Duodenal mucosa (tissue), 2 donors: Measurements from ENCODE around the gene CREBRF.
"Not testable (repeated sequence)": the region's sequence is repeated elsewhere in the genome, so short reads cannot be mapped to it uniquely, and the experiment has no call there.

Experiments used
- H3K27ac ChIP-seq: one replicate; pipeline ENCODE4 v1.7.0; 2013; ENCODE audit warnings: low read depth, low read length
- H3K27me3 ChIP-seq, 2 donors: one replicate each; pipeline ENCODE4 v1.7.0; 2013; ENCODE audit warnings: low read length in 2 of 2, control low read depth in 1 of 2; ENCODE audit not compliant: insufficient read depth in 2 of 2, control insufficient read depth in 1 of 2
- H3K36me3 ChIP-seq, 2 donors: one replicate each; pipeline ENCODE4 v1.7.0; 2013; ENCODE audit warnings: low read length in 2 of 2, control low read depth in 1 of 2; ENCODE audit not compliant: insufficient read depth in 2 of 2, control insufficient read depth in 1 of 2
- H3K4me1 ChIP-seq, 2 donors: one replicate each; pipeline ENCODE4 v1.7.0; 2013; ENCODE audit warnings: low read length in 2 of 2, control low read depth in 1 of 2; ENCODE audit not compliant: insufficient read depth in 2 of 2, control insufficient read depth in 1 of 2
- H3K4me3 ChIP-seq, 2 donors: one replicate each; pipeline ENCODE4 v1.7.0; 2013; ENCODE audit warnings: low read length in 2 of 2, low read depth in 1 of 2
- H3K9ac ChIP-seq, 2 donors: one replicate each; pipeline ENCODE4 v1.7.0; 2013; ENCODE audit warnings: low read length in 2 of 2, low read depth in 1 of 2
- H3K9me3 ChIP-seq, 2 donors: one replicate each; pipeline ENCODE4 v1.7.0; 2013; ENCODE audit warnings: low read length in 2 of 2, control low read depth in 1 of 2; ENCODE audit not compliant: control insufficient read depth in 1 of 2

CREBRF gene

DNA sequence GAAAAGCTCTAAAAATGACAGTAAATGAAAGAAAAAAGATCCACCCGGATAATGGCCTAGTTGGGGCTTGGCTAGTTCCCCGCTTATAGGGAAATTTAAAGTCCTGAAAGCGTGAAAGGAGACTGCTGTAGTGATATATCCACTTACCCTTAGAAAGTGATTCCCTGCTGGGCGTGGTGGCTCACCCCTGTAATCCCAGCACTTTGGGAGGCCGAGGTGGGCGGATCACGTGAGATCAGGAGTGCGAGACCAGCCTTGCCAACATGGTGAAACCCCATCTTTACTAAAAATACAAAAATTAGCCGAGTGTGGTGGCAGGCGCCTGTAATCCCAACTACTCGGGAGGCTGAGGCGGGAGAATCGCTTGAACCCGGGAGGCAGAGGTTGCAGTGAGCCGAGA, 39.1 kb upstream of the CREBRF start:
- not testable (repeated sequence) for H3K4me1 ChIP-seq, H3K27me3 ChIP-seq, H3K9ac ChIP-seq, H3K9me3 ChIP-seq, H3K4me3 ChIP-seq
- Histone ChIP-seq H3K36me3 (peaks cover 11 to 15% of the 10 kb centered on the region in 2 donors), H3K27ac (peak overlapping the region; percentile 8)

DNA sequence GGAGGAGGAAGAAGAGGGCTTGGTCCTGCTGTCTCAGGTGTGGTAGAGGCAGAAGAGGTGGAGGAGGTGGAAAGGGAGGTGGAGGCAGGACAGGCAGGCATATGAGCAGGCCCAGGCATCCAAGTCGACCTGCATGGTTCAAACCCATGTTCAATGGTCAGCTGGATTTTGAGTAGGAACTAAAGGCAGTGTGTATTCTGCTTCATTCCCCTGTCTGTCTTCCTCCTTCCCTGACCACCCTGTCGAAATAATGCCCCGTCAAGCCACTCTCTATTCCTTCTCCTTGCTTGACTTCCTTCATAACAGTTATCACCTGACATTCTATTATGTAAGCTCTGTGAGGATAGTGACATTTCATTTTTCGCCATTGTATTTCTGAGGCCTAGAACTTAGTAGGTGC, 37.8 kb upstream of the CREBRF start:
- Histone ChIP-seq H3K9ac (no peak overlapping the region), H3K36me3 (peaks cover 11 to 26% of the 10 kb centered on the region in 2 donors), H3K9me3 (no peaks in the 10 kb centered on the region), H3K4me3 (no peak overlapping the region), H3K27me3 (no peaks in the 10 kb centered on the region), H3K27ac (no peak overlapping the region), H3K4me1 (no peaks in the 10 kb centered on the region)

- Histone ChIP-seq H3K4me1 (no peaks in the 10 kb centered on the region), H3K9ac (no peak overlapping the region), H3K9me3 (no peaks in the 10 kb centered on the region), H3K27me3 (no peaks in the 10 kb centered on the region), H3K4me3 (no peak overlapping the region), H3K27ac (no peak overlapping the region), H3K36me3 (peaks cover 11 to 28% of the 10 kb centered on the region in 2 donors)
Measured at GRCh38 chr5:173020154-173020581, 36.0 kb upstream of the CREBRF start.

DNA sequence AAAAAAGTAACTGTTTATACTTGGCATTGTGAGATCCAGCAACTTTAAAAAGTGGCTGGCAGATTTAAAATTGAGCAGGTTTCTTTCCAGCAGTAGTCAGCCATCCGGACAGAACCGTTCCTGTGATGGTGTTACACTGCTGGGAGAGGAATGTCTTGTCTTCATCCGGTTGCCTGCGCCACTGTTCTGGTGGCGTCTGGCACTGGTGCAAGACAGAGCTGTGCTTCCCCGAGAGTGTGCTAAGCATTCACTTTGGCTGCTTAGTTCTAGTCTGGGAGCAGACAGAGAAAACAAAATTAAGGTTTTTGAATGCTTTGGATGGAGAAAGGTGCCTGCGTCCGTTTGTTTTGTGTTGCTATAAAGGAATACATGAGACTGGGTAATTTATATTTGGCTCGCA, 35.5 kb upstream of the CREBRF start:
- H3K27ac ChIP-seq = no peak overlapping the region
- no peaks in the 10 kb centered on the region for H3K9me3 ChIP-seq
- no peaks in the 10 kb centered on the region for H3K4me1 ChIP-seq
- H3K9ac ChIP-seq = no peak overlapping the region
- no peak overlapping the region for H3K4me3 ChIP-seq
- H3K36me3 ChIP-seq = peaks cover 11 to 31% of the 10 kb centered on the region in 2 donors
- no peaks in the 10 kb centered on the region for H3K27me3 ChIP-seq

DNA sequence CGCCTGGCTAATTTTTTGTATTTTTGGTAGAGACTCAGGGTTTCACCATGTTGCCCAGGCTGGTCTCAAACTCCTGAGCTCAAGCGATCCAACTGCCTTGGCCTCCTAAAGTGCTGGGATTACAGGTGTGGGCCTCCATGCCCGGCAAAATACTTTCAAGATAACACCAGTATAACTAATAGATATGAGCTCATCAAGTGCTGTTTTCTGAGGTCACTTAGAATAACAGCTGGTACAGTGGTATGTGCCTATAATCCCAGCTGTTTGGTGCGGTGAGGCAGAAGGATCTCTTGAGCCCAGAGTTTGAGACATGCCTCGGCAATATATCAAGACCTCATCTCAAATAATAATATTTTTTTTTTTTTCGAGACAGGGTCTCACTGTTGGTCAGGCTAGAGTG, 30.5 kb upstream of the CREBRF start:
- Histone ChIP-seq H3K4me3 (no peak overlapping the region), H3K27ac (no peak overlapping the region), H3K9ac (no peak overlapping the region), H3K36me3 (peaks cover 2 to 28% of the 10 kb centered on the region in 2 donors), H3K9me3 (no peaks in the 10 kb centered on the region), H3K4me1 (peaks cover 14 to 21% of the 10 kb centered on the region in 2 donors), H3K27me3 (no peaks in the 10 kb centered on the region)

- Histone ChIP-seq H3K27ac (no peak overlapping the region), H3K9me3 (no peaks in the 10 kb centered on the region), H3K27me3 (no peaks in the 10 kb centered on the region), H3K4me3 (no peak overlapping the region), H3K36me3 (peaks cover 0 to 13% of the 10 kb centered on the region in 2 donors), H3K9ac (no peak overlapping the region), H3K4me1 (peaks cover 14 to 21% of the 10 kb centered on the region in 2 donors)
Measured at GRCh38 chr5:173027905-173028304, 28.2 kb upstream of the CREBRF start.

DNA sequence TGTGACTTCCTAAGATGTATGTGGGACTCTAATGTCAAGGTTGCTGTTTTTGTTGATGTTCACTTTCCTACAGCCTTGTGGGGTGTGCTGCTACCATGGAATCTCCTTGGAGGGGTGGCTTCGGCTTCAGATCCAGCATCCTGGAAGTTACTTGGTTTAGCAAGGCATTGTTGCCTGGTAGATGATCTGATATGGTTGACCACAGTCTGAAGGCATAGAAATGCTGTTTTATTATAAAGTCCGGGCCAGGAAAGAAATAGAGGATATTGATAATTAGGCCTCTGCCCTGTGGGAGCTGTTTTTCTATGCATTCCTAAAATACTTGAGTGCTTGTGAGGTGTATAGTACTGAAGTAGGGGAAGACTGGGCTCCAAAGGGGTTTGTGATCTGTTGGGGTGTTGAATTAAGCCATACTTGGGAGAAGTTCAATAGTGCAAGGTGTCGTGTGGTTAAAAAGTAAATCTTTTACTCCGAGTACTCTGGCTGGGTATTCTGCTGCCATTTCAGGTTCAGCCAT, 27.3 kb upstream of the CREBRF start:
- Histone ChIP-seq H3K27ac (no peak overlapping the region), H3K4me3 (no peak overlapping the region), H3K4me1 (peaks cover 14 to 21% of the 10 kb centered on the region in 2 donors), H3K36me3 (peaks cover 0 to 12% of the 10 kb centered on the region in 2 donors), H3K9ac (no peak overlapping the region), H3K27me3 (no peaks in the 10 kb centered on the region), H3K9me3 (no peaks in the 10 kb centered on the region)

DNA sequence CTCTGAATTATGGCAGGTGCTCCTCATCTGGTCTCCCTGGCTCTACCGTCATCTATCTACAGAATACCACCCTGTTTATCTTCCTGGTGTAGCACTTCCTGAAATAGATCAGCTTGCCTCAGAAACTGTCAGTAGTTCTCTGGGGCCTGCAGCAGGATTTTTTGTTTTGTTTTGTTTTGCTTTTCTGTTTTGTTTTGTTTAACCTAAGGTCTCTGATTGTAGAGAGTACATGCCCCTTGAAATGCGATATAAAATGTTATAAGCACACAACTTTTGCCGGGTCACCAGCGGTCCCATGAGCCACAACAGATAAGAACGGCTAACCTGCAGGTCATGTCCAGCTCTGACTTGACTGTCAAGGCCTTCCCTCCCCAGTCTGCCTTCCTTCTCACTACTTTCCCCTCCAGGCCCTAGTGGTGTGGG, 26.6 kb upstream of the CREBRF start:
- Histone ChIP-seq H3K9ac (no peak overlapping the region), H3K9me3 (no peaks in the 10 kb centered on the region), H3K4me3 (no peak overlapping the region), H3K27me3 (no peaks in the 10 kb centered on the region), H3K27ac (peak overlapping the region; percentile 23), H3K36me3 (peaks cover 0 to 18% of the 10 kb centered on the region in 2 donors), H3K4me1 (peaks cover 18 to 21% of the 10 kb centered on the region in 2 donors)

- H3K4me1 ChIP-seq = peaks cover 28 to 30% of the 10 kb centered on the region in 2 donors
- not testable (repeated sequence) for H3K9ac ChIP-seq, H3K27ac ChIP-seq, H3K9me3 ChIP-seq, H3K27me3 ChIP-seq, H3K4me3 ChIP-seq
- H3K36me3 ChIP-seq = peaks cover 0 to 21% of the 10 kb centered on the region in 2 donors
Measured at GRCh38 chr5:173032096-173032495, 24.1 kb upstream of the CREBRF start.

DNA sequence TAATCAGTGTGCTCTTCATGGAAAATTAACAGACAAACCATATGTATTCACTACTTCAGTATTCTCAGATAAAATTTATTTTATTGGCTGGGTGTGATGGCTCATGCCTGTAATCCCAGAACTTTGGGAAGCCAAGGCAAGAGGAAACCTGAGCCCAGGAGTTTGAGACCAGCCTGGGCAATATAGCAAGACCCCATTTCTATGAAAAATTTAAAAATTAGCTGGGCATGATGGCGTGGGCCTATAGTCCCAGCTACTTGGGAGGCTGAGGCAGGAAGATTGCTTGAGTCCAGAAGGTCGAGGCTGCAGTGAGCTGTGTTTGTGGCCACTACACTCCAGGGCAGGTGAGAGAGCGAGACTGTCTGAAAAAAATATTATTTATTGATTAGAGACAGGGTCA, 23.4 kb upstream of the CREBRF start:
- H3K9ac ChIP-seq = no peak overlapping the region
- no peak overlapping the region for H3K27ac ChIP-seq

DNA sequence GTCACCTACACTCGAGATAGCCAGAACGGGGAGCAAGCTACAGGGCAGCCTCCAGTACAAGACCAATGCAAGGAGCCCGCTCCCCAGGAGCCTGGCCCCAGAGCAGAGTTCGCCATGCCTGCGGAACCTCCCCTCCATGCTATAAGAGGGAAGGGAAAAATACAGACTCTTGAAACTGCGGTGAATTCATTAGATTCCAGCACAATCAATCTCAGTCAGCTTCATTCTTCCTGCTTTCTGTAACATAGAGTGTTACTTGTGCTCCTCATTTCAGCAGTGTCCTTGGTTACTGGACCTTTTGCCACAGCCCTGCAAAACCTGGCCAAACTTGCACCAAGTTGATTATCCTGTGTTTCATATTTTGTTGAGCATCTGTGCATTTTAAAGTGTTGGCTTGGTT, 22.2 kb upstream of the CREBRF start:
- H3K27ac ChIP-seq = no peak overlapping the region
- no peak overlapping the region for H3K4me3 ChIP-seq
- H3K4me1 ChIP-seq = peaks cover 19 to 24% of the 10 kb centered on the region in 2 donors
- peaks cover 0 to 17% of the 10 kb centered on the region in 2 donors for H3K36me3 ChIP-seq
- H3K27me3 ChIP-seq = no peaks in the 10 kb centered on the region
- H3K9me3 ChIP-seq = no peaks in the 10 kb centered on the region
- H3K9ac ChIP-seq = no peak overlapping the region

More for the DNA sequence above, 23.4 kb upstream of the CREBRF start:
- Histone ChIP-seq H3K9me3 (no peaks in the 10 kb centered on the region), H3K4me3 (no peak overlapping the region), H3K36me3 (peaks cover 0 to 21% of the 10 kb centered on the region in 2 donors), H3K4me1 (peaks cover 28 to 29% of the 10 kb centered on the region in 2 donors), H3K27me3 (no peaks in the 10 kb centered on the region)
